K562 (cell line): Measurements from ENCODE around the gene FANCI. TPM values are rescaled to one million over a fixed set of nuclear protein-coding genes. Genes with fewer than 3 reads are reported as not detected.
A peak's percentile ranks its signal among the peaks of the same experiment; 100 is the strongest.

ENCODE experiments used
- ATAC-seq: fragments of 200-7000 bp; cut with Tn5 transposase; 3 replicates; pipeline ENCODE4 v1.9.1; 2020; ENCODE audit warnings: moderate library complexity
- BruUV-seq: library from RNA; stranded (reverse); fragments of 400-500 nt; replicated peaks from 2 replicates; lab custom pipeline; 2021; lab: Mats Ljungman, UMichigan
- CTCF ChIA-PET: fragments of 300-600 bp; formaldehyde crosslinking; extraction: SDS; loops from one replicate; lab custom pipeline; 2021; ENCODE audit warnings: low intra/inter-chr PET ratio; lab: Yijun Ruan, JAX
- POLR2A ChIA-PET: fragments of 300-600, 350-650 bp; sonication (Branson Sonifier 250); formaldehyde crosslinking; extraction: SDS; loops from one replicate; lab custom pipeline; 2021; ENCODE audit warnings: antibody characterized with exemption, inconsistent platforms; lab: Yijun Ruan, JAX
- DNase-seq, 4 experiments: peaks; one replicate each; pipeline versions ENCODE4 v3.0.0 to v3.0.0-alpha.2; 2011 to 2018; ENCODE audit warnings: low spot score in 3 of 4, mixed read lengths in 3 of 4; ENCODE audit errors: extremely low read depth in 1 of 4
- FAIRE-seq: peaks from 2 replicates; lab custom pipeline; 2011; peaks lifted over from hg19 to GRCh38; lab: Jason Lieb, UNC
- H2AFZ ChIP-seq: 2 replicates; pipeline ENCODE4 v1.6.0; 2011; ENCODE audit warnings: low read depth, low read length, control low read depth, inconsistent platforms
- H3K27ac ChIP-seq: fragments of 200-600 bp; 3 replicates; pipeline ENCODE4 v1.8.0; 2011; ENCODE audit warnings: low read depth, mild to moderate bottlenecking, control low read depth, inconsistent platforms, low read length, moderate library complexity, mixed read lengths; ENCODE audit errors: extremely low read depth
- H3K27me3 ChIP-seq, 2 experiments: fragments of 300-600 bp in 1 of 2; 2 replicates in 1 of 2; 3 replicates in 1 of 2; pipeline versions ENCODE4 v1.6.0 to v1.8.0; 2011; ENCODE audit warnings: inconsistent platforms in 2 of 2, low read length in 2 of 2, mild to moderate bottlenecking in 1 of 2, mixed read lengths in 1 of 2, moderate library complexity in 1 of 2; ENCODE audit not compliant: control insufficient read depth in 2 of 2, insufficient read depth in 2 of 2
- H3K36me3 ChIP-seq: fragments of 300-600 bp; 3 replicates; pipeline ENCODE4 v1.8.0; 2011; ENCODE audit warnings: mild to moderate bottlenecking, low read length, inconsistent platforms; ENCODE audit not compliant: control insufficient read depth, insufficient read depth
- H3K4me1 ChIP-seq, 2 experiments: fragments of 200-600 bp in 1 of 2; replicated peaks in 1 of 2; 2 replicates in 1 of 2; 3 replicates in 1 of 2; pipeline versions ENCODE4 v1.5.1 to v1.8.0; 2011; ENCODE audit warnings: inconsistent platforms in 2 of 2, low read length in 2 of 2, mild to moderate bottlenecking in 1 of 2, mixed read lengths in 1 of 2, moderate library complexity in 1 of 2; ENCODE audit not compliant: control insufficient read depth in 2 of 2, insufficient read depth in 2 of 2
- H3K4me2 ChIP-seq: 2 replicates; pipeline ENCODE4 v1.6.1; 2011; ENCODE audit warnings: low read length, control low read depth, inconsistent platforms, mixed read lengths; ENCODE audit not compliant: insufficient read depth
- H3K4me3 ChIP-seq: fragments of 200-600 bp; sonication (generic), shearing (Covaris generic); 2 replicates; pipeline ENCODE4 v1.5.1; 2016; ENCODE audit warnings: control low read depth, inconsistent platforms
- H3K79me2 ChIP-seq: fragments of 200-600 bp; 3 replicates; pipeline ENCODE4 v1.8.0; 2011; ENCODE audit warnings: low read length, inconsistent platforms; ENCODE audit not compliant: control insufficient read depth, insufficient read depth
- H3K9ac ChIP-seq, 2 experiments: 2 replicates each; pipeline versions ENCODE4 v1.6.0 to v1.6.1; 2011; ENCODE audit warnings: low read depth in 2 of 2, low read length in 2 of 2, control low read depth in 1 of 2, inconsistent platforms in 1 of 2, mild to moderate bottlenecking in 1 of 2, mixed read lengths in 1 of 2; ENCODE audit not compliant: insufficient read depth in 1 of 2
- H3K9me1 ChIP-seq: one replicate; pipeline ENCODE4 v1.6.0; 2011; ENCODE audit warnings: inconsistent platforms, mild to moderate bottlenecking, low read length, moderate library complexity; ENCODE audit not compliant: control insufficient read depth, insufficient read depth
- H3K9me3 ChIP-seq: replicated peaks from 2 replicates; pipeline ENCODE4 v1.5.1; 2011; ENCODE audit warnings: low read depth, low read length, inconsistent platforms; ENCODE audit not compliant: control insufficient read depth, insufficient read depth
- H4K20me1 ChIP-seq: replicated peaks from 2 replicates; pipeline ENCODE4 v1.6.1; 2011; ENCODE audit warnings: low read length, inconsistent platforms, mixed read lengths; ENCODE audit not compliant: control insufficient read depth, insufficient read depth
- CEBPB ChIP-seq: fragments of 450-650 bp; IDR thresholded peaks from 2 replicates; pipeline ENCODE4 v1.6.1; 2016; ENCODE audit warnings: missing genetic modification characterization, missing compliant biosample characterization
- CREB1 ChIP-seq, 2 experiments: sonication (generic) in 1 of 2; formaldehyde crosslinking in 1 of 2; IDR thresholded peaks; 2 replicates each; pipeline versions ENCODE4 v1.6.1 to v1.8.0; 2012 to 2022; ENCODE audit warnings: inconsistent platforms in 1 of 2, mild to moderate bottlenecking in 1 of 2, missing genetic modification reagents in 1 of 2, moderate library complexity in 1 of 2
- DMBX1 ChIP-seq: fragments of 250-450 bp; sonication (Bioruptor Pico); IDR thresholded peaks from 2 replicates; pipeline ENCODE4 v1.8.0; 2022; ENCODE audit warnings: inconsistent platforms, mild to moderate bottlenecking, moderate library complexity, borderline replicate concordance
- NFYB ChIP-seq: IDR thresholded peaks from 2 replicates; pipeline ENCODE4 v1.6.1; 2011; ENCODE audit warnings: mild to moderate bottlenecking, moderate library complexity; ENCODE audit not compliant: insufficient read length; ENCODE audit errors: extremely low read depth
- PRDM10 ChIP-seq: fragments of 450-650 bp; IDR thresholded peaks from 2 replicates; pipeline ENCODE4 v1.6.1; 2018; ENCODE audit not compliant: partially characterized antibody
- RFX1 ChIP-seq: fragments of 450-650 bp; IDR thresholded peaks from 2 replicates; pipeline ENCODE4 v1.6.1; 2016; ENCODE audit warnings: mild to moderate bottlenecking, moderate library complexity
- TAF7 ChIP-seq: fragments of 450-650 bp; IDR thresholded peaks from 2 replicates; pipeline ENCODE4 v1.6.1; 2016; ENCODE audit warnings: missing genetic modification characterization, missing compliant biosample characterization
- ZBED1 ChIP-seq: IDR thresholded peaks from 2 replicates; pipeline ENCODE4 v1.6.1; 2014
- ZNF184 ChIP-seq: sonication (generic); formaldehyde crosslinking; IDR thresholded peaks from 2 replicates; pipeline ENCODE4 v1.5.0; 2020; ENCODE audit warnings: missing genetic modification reagents
- ZNF384 ChIP-seq: IDR thresholded peaks from 2 replicates; pipeline ENCODE4 v1.6.1; 2012; ENCODE audit warnings: low read depth, low read length, improper control_type of control experiment
- WGBS: fragments of 100-300 bp; shearing (Covaris generic); methylation state at CpG from one replicate; pipeline ENCODE4 v1.1.6; 2016; ENCODE audit warnings: low coverage, mixed read lengths; ENCODE audit not compliant: insufficient coverage; ENCODE audit errors: missing lambda C conversion rate; 5-methylcytosine and 5-hydroxymethylcytosine counted together
- in situ Hi-C: fragments of 300-500 bp; cut with MboI; formaldehyde crosslinking; loops from 4 replicates; pipeline ENCODE4 v1.15.0; 2018; ENCODE audit warnings: inconsistent platforms, mixed read lengths
- intact Hi-C: fragments of 100-400 bp; cut with micrococcal nuclease; formaldehyde crosslinking; loops from 2 replicates; pipeline ENCODE4 v1.14.2; 2022
- polyA plus RNA-seq, 8 experiments: library from polyadenylated mRNA; depleted of rRNA in 4 of 8; stranded (reverse) in 5 of 8; unstranded in 3 of 8; fragments of >200 nt; fragmentation: Nextera tagmentation in 2 of 8; fragmentation: Illumina TruSeq in 1 of 8; extraction: Ambion mirVana in 2 of 8; extraction: Trizol in 1 of 8; gene quantifications; 2 replicates each; pipeline versions ENCODE4 v1.2.1 to v1.2.3, GENCODE V29; 2011 to 2014; ENCODE audit warnings: inconsistent platforms in 1 of 8, missing spikeins in 1 of 8
- total RNA-seq, 7 experiments: library from RNA; depleted of rRNA in 6 of 7; stranded (reverse); fragments of >200 nt in 6 of 7; fragmentation: Illumina TruSeq in 2 of 7; extraction: Trizol in 2 of 7; gene quantifications; 2 replicates each; pipeline versions ENCODE4 v1.2.1 to v1.2.3, GENCODE V29; 2011 to 2021; ENCODE audit warnings: low replicate concordance in 1 of 7
- TF ChIP-seq, protein P1 (sequence below): fragments of 450-650 bp; IDR thresholded peaks from 2 replicates; pipeline ENCODE4 v1.6.1; 2016; ENCODE audit warnings: low read depth, mild to moderate bottlenecking, moderate library complexity
- TF ChIP-seq, protein P2 (sequence below): fragments of 250-450 bp; sonication (Bioruptor Pico); IDR thresholded peaks from 2 replicates; pipeline ENCODE4 v1.5.0; 2020; ENCODE audit warnings: mild to moderate bottlenecking
- TF ChIP-seq, protein P3 (sequence below): fragments of 450-650 bp; IDR thresholded peaks from 2 replicates; pipeline ENCODE4 v1.6.1; 2017; ENCODE audit warnings: antibody characterized with exemption, mild to moderate bottlenecking

The FANCI gene
- total and polyA plus RNA-seq, 9 of the 15 experiments (the other 6 are each of a cell fraction or from before 2014, with no cell fraction given): 72.1 to 165 (median 131) TPM

DNA sequence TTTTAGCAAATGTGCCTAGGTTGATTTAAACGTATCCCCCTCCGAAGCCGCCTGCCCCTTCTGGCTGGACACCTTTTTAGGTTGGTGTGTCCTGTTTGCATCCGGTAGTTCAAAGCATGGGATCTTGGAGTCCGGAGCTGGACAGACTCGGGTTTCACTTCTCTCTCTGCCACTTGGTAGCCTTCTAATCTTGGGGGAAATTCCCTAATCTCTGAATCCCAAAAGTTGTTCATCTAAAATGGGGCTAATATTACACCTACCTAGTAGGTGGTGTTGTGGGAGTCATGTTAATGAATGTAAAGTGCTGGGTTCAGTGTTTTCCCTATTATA, 760 bp downstream of the FANCI start:
- H3K27ac ChIP-seq: peak overlapping the region; percentile 76
- ChIA-PET CTCF (interaction anchor here (1.3 kb wide), 1 partner anchor 38 kb away, joined by 8 read pairs; no protein-coding TSS in a partner anchor), POLR2A (interaction anchor here (0.6 to 1.5 kb wide), 6 partner anchors 14 to 38 kb away, joined by 3 to 12 read pairs (median 4); no protein-coding TSS in a partner anchor)
- FAIRE-seq (peak; percentile 15), ATAC-seq (peak; percentile 52), DNase-seq (peak in 1 of 4 experiments; percentile 36)
- peaks cover 49% of the 10 kb centered on the region for H3K79me2 ChIP-seq
- H4K20me1 ChIP-seq: 0 out of 2 replicates have a peak, but pooled peaks cover 10% of the 10 kb centered on the region
- H3K4me2 ChIP-seq: peak overlapping the region; percentile 88
- peak overlapping the region; percentile 85 to 98 for H3K9ac ChIP-seq
- BruUV-seq: no TSS peak
- peak overlapping the region; percentile 56 for H3K4me3 ChIP-seq
- no peaks in the 10 kb centered on the region; the same call in 1 of the 2 replicates for H3K9me3 ChIP-seq
- peaks cover 39% of the 10 kb centered on the region for H3K36me3 ChIP-seq
- intact Hi-C loops: no loop called here
- peaks cover 14 to 15% of the 10 kb centered on the region in 2 experiments; a peak in 4 of 5 replicates for H3K4me1 ChIP-seq
- peaks cover 4% of the 10 kb centered on the region for H3K9me1 ChIP-seq
- H3K27me3 ChIP-seq: no peaks in the 10 kb centered on the region
- peak overlapping the region; percentile 97 for H2AFZ ChIP-seq
- 0% methylated on average over 6 of the region's 6 CpGs for WGBS
- in situ Hi-C loops: no loop called here
- TF ChIP-seq ZNF184 (CRISPR knock-in tag): no peak
- TF ChIP-seq NFYB: no peak
- TF ChIP-seq, protein P1, sequence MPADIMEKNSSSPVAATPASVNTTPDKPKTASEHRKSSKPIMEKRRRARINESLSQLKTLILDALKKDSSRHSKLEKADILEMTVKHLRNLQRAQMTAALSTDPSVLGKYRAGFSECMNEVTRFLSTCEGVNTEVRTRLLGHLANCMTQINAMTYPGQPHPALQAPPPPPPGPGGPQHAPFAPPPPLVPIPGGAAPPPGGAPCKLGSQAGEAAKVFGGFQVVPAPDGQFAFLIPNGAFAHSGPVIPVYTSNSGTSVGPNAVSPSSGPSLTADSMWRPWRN: 0 out of 2 replicates have a peak, but pooled peaks have one; percentile 2
- TF ChIP-seq PRDM10: peak; percentile 50
- TF ChIP-seq DMBX1 (CRISPR knock-in tag): no peak
- TF ChIP-seq TAF7 (tag): no peak
- TF ChIP-seq CREB1 (IDR thresholded peaks at IDR 0.05): no peak
- no peak for TF ChIP-seq CREB1 (CRISPR knock-in tag; IDR thresholded peaks at IDR 0.05)
- TF ChIP-seq, protein P2, sequence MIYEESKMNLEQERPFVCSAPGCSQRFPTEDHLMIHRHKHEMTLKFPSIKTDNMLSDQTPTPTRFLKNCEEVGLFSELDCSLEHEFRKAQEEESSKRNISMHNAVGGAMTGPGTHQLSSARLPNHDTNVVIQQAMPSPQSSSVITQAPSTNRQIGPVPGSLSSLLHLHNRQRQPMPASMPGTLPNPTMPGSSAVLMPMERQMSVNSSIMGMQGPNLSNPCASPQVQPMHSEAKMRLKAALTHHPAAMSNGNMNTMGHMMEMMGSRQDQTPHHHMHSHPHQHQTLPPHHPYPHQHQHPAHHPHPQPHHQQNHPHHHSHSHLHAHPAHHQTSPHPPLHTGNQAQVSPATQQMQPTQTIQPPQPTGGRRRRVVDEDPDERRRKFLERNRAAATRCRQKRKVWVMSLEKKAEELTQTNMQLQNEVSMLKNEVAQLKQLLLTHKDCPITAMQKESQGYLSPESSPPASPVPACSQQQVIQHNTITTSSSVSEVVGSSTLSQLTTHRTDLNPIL: no peak
- no peak for TF ChIP-seq CEBPB
- no peak for TF ChIP-seq ZBED1
- TF ChIP-seq, protein P3, sequence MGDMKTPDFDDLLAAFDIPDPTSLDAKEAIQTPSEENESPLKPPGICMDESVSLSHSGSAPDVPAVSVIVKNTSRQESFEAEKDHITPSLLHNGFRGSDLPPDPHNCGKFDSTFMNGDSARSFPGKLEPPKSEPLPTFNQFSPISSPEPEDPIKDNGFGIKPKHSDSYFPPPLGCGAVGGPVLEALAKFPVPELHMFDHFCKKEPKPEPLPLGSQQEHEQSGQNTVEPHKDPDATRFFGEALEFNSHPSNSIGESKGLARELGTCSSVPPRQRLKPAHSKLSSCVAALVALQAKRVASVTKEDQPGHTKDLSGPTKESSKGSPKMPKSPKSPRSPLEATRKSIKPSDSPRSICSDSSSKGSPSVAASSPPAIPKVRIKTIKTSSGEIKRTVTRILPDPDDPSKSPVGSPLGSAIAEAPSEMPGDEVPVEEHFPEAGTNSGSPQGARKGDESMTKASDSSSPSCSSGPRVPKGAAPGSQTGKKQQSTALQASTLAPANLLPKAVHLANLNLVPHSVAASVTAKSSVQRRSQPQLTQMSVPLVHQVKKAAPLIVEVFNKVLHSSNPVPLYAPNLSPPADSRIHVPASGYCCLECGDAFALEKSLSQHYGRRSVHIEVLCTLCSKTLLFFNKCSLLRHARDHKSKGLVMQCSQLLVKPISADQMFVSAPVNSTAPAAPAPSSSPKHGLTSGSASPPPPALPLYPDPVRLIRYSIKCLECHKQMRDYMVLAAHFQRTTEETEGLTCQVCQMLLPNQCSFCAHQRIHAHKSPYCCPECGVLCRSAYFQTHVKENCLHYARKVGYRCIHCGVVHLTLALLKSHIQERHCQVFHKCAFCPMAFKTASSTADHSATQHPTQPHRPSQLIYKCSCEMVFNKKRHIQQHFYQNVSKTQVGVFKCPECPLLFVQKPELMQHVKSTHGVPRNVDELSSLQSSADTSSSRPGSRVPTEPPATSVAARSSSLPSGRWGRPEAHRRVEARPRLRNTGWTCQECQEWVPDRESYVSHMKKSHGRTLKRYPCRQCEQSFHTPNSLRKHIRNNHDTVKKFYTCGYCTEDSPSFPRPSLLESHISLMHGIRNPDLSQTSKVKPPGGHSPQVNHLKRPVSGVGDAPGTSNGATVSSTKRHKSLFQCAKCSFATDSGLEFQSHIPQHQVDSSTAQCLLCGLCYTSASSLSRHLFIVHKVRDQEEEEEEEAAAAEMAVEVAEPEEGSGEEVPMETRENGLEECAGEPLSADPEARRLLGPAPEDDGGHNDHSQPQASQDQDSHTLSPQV: 0 out of 2 replicates have a peak, but pooled peaks have one; percentile 5
- no peak for TF ChIP-seq ZNF384
- no peak for TF ChIP-seq RFX1
